HepG2 (cell line): Measurements from ENCODE around the gene CLDN24.

Experiments
- FOXA3 ChIP-seq: IDR thresholded peaks from 2 replicates; pipeline ENCODE4 v1.6.1; 2016; ENCODE audit warnings: missing genetic modification reagents, missing compliant biosample characterization
- FOXK2 ChIP-seq: fragments of 450-650 bp; IDR thresholded peaks from 2 replicates; pipeline ENCODE4 v1.6.1; 2016
- FOXP1 ChIP-seq, 2 experiments: fragments of 450-650 bp in 1 of 2; IDR thresholded peaks; 2 replicates each; pipeline ENCODE4 v1.6.1; 2017 to 2018; ENCODE audit warnings: antibody characterized with exemption in 1 of 2
- HNRNPH1 ChIP-seq: fragments of 200-400 bp; formaldehyde crosslinking; optimal IDR thresholded peaks from 2 replicates; pipeline ENCODE3; 2017; ENCODE audit warnings: mild to moderate bottlenecking, low read depth, low read length
- KMT2A ChIP-seq: sonication (generic); formaldehyde crosslinking; IDR thresholded peaks from 2 replicates; pipeline ENCODE4 v1.4.0; 2020; ENCODE audit warnings: missing genetic modification reagents
- REST ChIP-seq, 2 experiments: IDR thresholded peaks; 2 replicates each; pipeline ENCODE4 v1.6.1; 2011 to 2012; ENCODE audit warnings: low read length in 2 of 2, borderline replicate concordance in 1 of 2, low read depth in 1 of 2, mild to moderate bottlenecking in 1 of 2, moderate library complexity in 1 of 2
- SMC3 ChIP-seq: IDR thresholded peaks from 2 replicates; pipeline ENCODE4 v1.6.1; 2011; ENCODE audit warnings: low read length, improper control_type of control experiment
- SP1 ChIP-seq, 2 experiments: fragments of 450-650 bp in 1 of 2; sonication (generic) in 1 of 2; formaldehyde crosslinking in 1 of 2; IDR thresholded peaks; 2 replicates each; pipeline versions ENCODE4 v1.4.0 to v1.6.1; 2016 to 2020; ENCODE audit warnings: missing genetic modification reagents in 1 of 2
- ZNF281 ChIP-seq: sonication (generic); formaldehyde crosslinking; IDR thresholded peaks from 2 replicates; pipeline ENCODE4 v1.4.0; 2020; ENCODE audit warnings: missing genetic modification reagents, borderline replicate concordance
- ZNF607 ChIP-seq: sonication (generic); formaldehyde crosslinking; IDR thresholded peaks from 2 replicates; pipeline ENCODE4 v1.5.1; 2020; ENCODE audit warnings: missing genetic modification reagents, mild to moderate bottlenecking, borderline replicate concordance
- ZNF678 ChIP-seq: sonication (generic); formaldehyde crosslinking; IDR thresholded peaks from 2 replicates; pipeline ENCODE4 v1.4.0; 2020; ENCODE audit warnings: mild to moderate bottlenecking, missing genetic modification reagents
- ZNF761 ChIP-seq: sonication (generic); formaldehyde crosslinking; conservative IDR thresholded peaks from 2 replicates; pipeline ENCODE4 v1.4.0; 2020; ENCODE audit warnings: mild to moderate bottlenecking, missing genetic modification reagents
- ZNF850 ChIP-seq: sonication (generic); formaldehyde crosslinking; conservative IDR thresholded peaks from 2 replicates; pipeline ENCODE4 v1.9.0; 2021; ENCODE audit warnings: mild to moderate bottlenecking, missing genetic modification reagents

- no peak for TF ChIP-seq ZNF281 (CRISPR knock-in tag)
- no peak for TF ChIP-seq REST (IDR thresholded peaks at IDR 0.05; ENCODE audit: borderline replicate concordance in 1 of 2, low read depth in 1 of 2, low read length in 2 of 2)
- TF ChIP-seq SP1 (IDR thresholded peaks at IDR 0.05), result no peak
- no peak for TF ChIP-seq SP1 (CRISPR knock-in tag; IDR thresholded peaks at IDR 0.05)
- TF ChIP-seq KMT2A (CRISPR knock-in tag), result no peak
- TF ChIP-seq ZNF761 (CRISPR knock-in tag), result no peak
- TF ChIP-seq SMC3, result no peak
- TF ChIP-seq ZNF850 (CRISPR knock-in tag), result no peak
- no peak for TF ChIP-seq ZNF678
- TF ChIP-seq ZNF607 (CRISPR knock-in tag), result no peak
- no peak for TF ChIP-seq FOXA3
- TF ChIP-seq FOXK2, result no peak
- TF ChIP-seq HNRNPH1, result no peak
- no peak for TF ChIP-seq FOXP1 (IDR thresholded peaks at IDR 0.05)
- no peak for TF ChIP-seq FOXP1 (CRISPR knock-in tag; IDR thresholded peaks at IDR 0.05)
Observed at GRCh38 chr4:183329954-183330742, 7.9 kb upstream of the CLDN24 start.
